HG02885 (cell line): ENCODE data around the gene HABP2.
A peak's percentile ranks its signal among the peaks of the same experiment; 100 is the strongest.

Experiments used
- ATAC-seq: cut with Tn5 transposase; IDR thresholded peaks from one replicate; pipeline ENCODE4 v1.9.1; 2021; ENCODE audit warnings: mild to moderate bottlenecking; ENCODE audit not compliant: unreplicated experiment, poor library complexity

HABP2 gene

GRCh38 chr10:113524539-113525490, 28.0 kb upstream of the HABP2 start:
- no peak for ATAC-seq

- no peak for ATAC-seq
Measured at GRCh38 chr10:113525713-113526112, 27.1 kb upstream of the HABP2 start.

GRCh38 chr10:113527211-113527906, 25.5 kb upstream of the HABP2 start:
- ATAC-seq: no peak

GRCh38 chr10:113528876-113529275, 24.0 kb upstream of the HABP2 start:
- ATAC-seq: no peak

- no peak for ATAC-seq
Measured at GRCh38 chr10:113529575-113529974, 23.3 kb upstream of the HABP2 start.

GRCh38 chr10:113530476-113530875, 22.4 kb upstream of the HABP2 start:
- ATAC-seq: no peak

- ATAC-seq: no peak
Measured at GRCh38 chr10:113532724-113533123, 20.1 kb upstream of the HABP2 start.

GRCh38 chr10:113533801-113534200, 19.1 kb upstream of the HABP2 start:
- ATAC-seq: no peak

GRCh38 chr10:113534423-113534822, 18.4 kb upstream of the HABP2 start:
- no peak for ATAC-seq

- no peak for ATAC-seq
Measured at GRCh38 chr10:113537672-113538071, 15.2 kb upstream of the HABP2 start.

GRCh38 chr10:113538151-113538550, 14.7 kb upstream of the HABP2 start:
- no peak for ATAC-seq

- no peak for ATAC-seq
Measured at GRCh38 chr10:113539789-113540188, 13.1 kb upstream of the HABP2 start.

GRCh38 chr10:113540845-113541548, 11.9 kb upstream of the HABP2 start:
- no peak for ATAC-seq

GRCh38 chr10:113541549-113541927, 11.3 kb upstream of the HABP2 start:
- no peak for ATAC-seq

- no peak for ATAC-seq
Measured at GRCh38 chr10:113543107-113543955, 9.5 kb upstream of the HABP2 start.

GRCh38 chr10:113544392-113544791, 8.5 kb upstream of the HABP2 start:
- ATAC-seq: no peak

- ATAC-seq: no peak
Measured at GRCh38 chr10:113547426-113547825, 5.4 kb upstream of the HABP2 start.

- ATAC-seq: no peak
Measured at GRCh38 chr10:113549856-113550255, 3.0 kb upstream of the HABP2 start.

GRCh38 chr10:113550365-113550764, 2.5 kb upstream of the HABP2 start:
- ATAC-seq: peak; percentile 73

GRCh38 chr10:113552014-113552413, 839 bp upstream of the HABP2 start:
- no peak for ATAC-seq
